ENCODE measurements around the gene PMM1.
"Not testable (repeated sequence)": the region's sequence is repeated elsewhere in the genome, so short reads cannot be mapped to it uniquely, and the experiment has no call there.

Gene PMM1

DNA sequence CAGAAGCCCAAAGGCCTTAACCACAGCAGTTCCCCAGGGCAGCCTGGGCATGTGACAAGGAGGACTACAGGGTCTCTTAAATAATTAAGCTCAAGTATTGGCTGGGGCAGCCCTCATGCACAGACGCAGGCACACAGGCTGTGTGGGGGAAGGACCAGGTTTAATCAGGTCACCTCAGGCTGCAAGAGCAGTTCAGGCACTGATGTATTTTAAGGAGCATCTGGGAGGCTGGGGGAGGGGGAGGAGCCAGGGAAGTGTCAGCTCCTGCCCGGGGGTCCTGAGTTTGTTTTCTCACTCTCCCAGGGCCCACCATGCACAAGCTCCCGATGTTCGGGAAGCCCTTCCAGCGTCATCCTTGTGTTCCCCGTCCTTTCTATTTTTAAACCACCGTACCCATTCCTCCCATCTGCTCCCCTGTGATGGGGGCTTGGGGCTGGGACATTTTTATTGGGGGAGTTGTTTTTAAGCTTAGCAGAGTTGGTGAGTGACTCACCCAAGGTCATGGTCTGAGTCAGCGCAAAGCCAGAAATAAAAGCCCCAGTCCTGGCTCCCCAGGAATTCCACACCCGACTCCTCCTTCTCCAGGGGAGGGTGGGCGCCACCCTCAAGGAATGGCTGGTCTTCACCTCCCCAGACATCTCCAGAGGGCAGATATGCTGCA lies 26.5 kb downstream of the PMM1 start:
- peak; percentile 86 for DNase-seq (ENCODE audit: low read depth, low spot score)

DNA sequence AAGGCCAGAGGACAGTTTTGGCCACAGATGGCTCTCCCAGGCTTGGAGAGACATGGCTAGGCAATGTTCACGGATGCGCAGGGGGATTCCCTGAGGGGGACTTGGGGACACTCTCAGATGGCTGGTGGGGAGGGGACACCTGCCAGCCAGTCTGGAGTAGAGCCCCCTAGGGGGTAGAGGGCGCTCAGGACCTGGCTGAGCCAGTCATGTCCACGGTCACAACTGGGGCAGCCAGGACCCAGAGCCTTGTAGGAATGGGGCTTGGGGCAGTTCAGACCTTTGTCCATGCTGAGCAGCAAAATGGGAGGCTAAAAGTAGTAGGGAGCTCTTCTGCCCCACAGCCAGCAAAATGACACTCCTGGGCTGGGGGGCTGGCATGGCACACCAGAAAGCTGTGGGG lies 27.2 kb downstream of the PMM1 start:
- no peak for DNase-seq (ENCODE audit: low read depth, low spot score)

DNA sequence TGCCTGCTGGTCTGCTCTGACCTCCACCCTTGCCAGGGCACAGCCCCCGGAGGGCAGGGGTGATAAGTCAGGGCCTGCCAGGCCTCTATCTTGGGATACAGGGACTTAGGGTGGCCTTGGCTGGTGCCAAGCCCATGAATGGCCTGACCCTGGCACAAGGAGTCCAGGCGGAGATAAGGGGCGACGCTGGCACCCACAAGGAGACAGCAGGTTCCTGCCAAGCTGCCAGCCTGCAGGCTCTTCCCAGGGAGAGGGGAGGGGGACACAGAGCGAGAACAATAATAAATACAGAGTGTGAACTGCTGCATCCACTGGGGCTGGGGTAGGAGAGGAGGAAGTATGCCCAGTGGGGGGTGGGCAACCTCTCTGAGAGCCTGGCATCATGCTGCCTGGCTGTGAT lies 27.9 kb downstream of the PMM1 start:
- no peak for DNase-seq (ENCODE audit: low read depth, low spot score)

DNA sequence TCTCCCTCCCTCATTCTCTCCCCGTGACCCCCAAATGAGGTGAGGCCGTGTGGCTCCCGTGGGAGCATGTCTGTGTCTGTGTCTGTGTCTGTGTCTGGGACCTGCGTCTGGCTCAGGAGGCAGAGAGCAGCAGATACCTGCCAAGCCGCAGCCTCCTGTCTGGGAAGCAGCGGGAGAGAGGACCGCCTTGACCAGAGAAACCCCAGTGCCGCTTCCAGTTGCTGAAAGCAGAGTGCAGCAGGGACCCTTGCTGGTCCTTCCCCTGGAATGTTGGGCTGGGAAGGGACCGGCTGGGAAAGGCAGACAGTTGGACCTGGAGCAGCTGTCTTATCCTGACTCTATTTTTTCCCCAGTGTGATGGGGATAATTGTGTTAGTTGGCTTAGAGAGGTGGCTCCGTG lies 28.3 kb downstream of the PMM1 start:
- DNase-seq (ENCODE audit: low read depth, low spot score) = peak; percentile 71

DNA sequence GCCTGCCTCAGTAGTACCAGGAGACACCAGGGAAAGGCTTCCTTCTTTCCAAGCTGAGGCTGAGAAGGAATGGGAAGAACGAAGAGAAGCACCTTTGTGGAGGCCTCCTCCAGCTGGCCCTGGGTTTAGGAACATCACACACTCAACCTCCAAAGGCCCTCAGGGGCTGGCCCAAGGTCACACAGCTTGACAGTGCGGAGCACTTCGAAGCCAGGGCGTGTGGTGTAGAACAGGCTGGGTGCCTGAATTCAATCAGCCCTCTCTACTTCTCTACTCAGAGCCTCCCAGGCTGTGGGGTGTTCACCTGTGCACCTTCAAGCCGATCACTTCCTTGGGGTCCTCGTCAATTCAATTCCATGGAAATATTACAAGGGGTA lies 29.6 kb downstream of the PMM1 start:
- DNase-seq (ENCODE audit: low read depth, low spot score) = no peak

DNA sequence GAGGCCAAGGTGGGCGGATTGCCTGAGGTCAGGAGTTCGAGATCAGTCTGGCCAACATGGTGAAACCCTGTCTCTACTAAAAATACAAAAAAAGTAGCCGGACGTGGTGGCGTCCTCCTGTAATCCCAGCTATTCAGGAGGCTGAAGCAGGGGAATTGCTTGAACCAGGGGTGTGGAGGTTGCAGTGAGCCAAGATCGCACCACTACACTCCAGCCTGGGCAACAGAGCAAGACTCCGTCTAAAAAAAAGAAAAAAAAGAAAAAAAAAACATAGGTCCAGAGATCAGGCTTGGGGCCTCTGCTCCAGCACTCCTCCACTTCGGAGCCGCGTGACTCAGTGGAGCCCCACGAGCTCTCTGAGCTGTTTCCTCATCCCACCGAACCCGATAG lies 31.4 kb downstream of the PMM1 start:
- DNase-seq (ENCODE audit: low read depth, low spot score) = not testable (repeated sequence)

DNA sequence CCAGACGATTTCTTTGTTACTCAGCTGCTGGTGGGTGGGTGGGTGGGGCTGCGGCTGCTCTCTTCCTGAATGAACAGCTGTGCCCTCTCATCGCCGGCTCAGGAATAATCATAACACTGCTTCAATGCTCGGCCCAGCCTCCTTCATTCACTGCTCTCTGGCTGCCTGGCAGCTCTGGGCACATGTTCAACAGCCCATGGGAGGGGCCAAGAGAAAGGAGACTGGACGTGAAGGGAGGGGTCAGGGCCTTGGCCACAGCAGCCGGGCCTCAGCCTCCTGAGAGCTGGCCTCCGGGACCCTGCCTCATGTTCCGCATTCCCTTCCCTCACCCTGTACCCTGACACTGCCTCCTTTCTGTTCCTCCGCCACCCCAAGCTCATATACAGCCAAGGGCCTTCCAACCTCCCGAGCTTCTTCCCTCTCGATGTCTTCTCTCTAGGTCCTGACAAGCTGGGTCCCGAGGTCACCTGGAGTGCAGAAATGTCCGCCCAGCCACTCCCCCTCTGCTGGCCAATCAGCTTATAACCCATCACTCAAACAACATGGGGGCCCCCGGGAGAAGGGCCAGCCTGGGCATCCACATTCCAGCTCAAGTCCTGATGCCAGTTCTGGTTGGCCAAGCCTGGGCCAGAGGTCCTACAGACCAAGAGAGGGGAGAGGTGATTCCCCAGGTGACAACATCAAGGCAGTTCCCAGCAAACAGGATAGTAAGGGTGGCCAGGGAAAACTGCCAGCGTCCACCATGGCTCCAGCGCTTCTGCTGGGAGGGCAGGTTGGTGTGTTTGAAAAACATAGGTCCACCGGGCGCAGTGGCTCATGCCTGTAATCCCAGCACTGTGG lies 32.0 kb downstream of the PMM1 start:
- DNase-seq (ENCODE audit: low read depth, low spot score) = peak; percentile 88

DNA sequence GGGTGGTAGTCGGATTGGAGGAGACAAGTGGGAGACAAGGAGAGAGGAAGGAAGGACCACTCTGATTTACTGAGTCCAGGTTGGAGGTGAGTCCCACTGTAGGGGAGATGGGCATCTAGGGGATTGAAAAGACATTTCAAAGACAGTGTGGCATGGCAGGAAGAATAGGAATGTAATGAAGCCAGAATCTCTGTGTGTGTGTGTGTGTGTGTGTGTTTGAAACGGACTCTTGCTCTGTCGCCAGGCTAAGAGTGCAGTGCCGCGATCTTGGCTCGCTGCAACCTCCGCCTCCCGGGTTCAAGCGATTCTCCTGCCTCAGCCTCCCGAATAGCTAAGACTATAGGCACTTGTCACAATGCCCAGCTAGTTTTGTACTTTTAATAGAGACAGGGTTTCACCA lies 33.1 kb downstream of the PMM1 start:
- no peak for DNase-seq (ENCODE audit: low read depth, low spot score)

DNA sequence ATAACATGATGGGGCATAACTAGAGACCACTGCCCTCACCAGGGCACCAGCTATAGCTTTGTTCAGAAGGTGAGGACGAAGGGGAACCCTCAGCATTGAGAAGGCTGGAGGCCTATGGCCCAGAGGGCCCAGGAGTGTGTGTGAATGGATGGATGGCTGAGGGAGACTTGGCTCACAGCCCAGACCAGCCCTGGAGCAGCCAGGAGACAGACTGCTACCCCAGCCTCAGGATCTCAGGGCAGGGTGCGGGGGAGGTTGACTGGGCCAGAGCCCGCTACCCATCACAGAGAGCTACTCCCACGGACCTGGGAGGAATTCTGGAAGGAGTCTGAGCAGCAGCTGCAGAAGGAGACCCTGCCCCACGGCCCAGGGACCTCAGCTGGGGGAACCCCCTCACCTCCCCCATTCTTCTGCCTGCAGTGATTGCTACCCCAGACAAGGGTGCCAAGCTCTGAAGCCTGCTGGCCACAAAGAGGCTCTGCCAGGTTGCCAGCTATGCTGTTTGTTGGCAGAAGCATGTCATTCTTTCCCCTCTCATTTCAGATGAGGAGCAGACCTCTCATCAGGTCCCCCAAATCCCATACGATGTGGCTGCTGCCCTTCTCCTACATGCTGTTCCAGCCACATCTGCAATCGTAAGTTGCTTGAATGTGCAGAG lies 34.2 kb downstream of the PMM1 start:
- DNase-seq (ENCODE audit: low read depth, low spot score) = no peak

DNA sequence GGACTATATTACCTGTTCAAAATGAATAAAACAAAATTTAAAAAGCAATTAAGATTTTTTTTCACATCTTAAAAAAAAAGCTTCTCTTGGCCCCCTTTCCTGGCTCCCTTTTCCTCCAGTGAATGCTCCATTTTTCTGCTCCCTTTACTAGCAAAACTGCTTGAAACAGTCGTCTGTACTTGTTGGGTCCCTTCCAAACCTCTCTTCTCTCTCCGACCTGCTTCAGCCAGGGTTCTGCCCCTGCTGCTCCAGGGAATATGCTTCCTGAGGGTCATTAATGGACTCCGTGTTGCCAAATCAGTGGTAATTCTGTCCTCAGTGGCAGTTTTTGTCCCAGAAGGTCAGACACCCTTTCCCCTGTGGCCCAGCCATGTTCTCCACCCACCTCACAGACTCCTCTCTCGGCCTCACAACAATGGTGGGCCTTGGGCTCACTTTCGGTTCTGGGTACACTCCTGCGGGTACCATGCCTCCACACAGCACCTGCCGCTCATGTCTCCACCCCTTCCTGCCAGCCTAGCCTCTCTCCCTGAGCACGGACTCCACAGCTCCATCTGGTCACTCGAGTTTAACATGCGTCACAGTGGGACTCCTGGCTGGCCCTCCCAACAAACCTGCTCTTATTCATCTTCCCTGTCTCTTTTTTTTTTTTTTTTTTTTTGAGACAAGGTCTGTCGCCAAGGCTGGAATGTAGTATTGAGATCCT lies 37.6 kb downstream of the PMM1 start:
- DNase-seq (ENCODE audit: low read depth, low spot score) = no peak

DNA sequence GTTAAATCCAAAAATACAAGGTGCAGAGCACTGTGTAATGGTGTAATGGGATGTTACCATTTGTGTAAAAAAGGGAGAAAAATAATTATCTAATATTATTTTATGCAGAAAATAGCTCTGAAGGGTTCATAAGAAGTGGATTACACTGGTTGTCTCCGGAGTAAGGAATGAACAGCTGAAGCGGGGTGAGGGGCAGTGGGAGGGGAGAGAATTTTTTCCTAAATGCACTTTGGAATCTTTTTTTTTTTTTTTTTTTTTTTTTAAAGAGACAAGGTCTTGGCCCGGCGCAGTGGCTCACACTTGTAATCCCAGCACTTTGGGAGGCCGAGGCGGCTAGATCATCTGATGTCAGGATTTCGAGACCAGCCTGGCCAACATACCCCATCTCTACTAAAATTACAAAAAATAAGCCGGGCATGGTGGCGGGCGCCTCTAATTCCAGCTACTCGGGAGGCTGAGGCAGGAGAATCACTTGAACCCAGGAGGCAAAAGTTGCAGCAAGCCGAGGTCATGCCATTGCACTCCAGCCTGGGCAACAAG lies 38.6 kb downstream of the PMM1 start:
- no peak for DNase-seq (ENCODE audit: low read depth, low spot score)

DNA sequence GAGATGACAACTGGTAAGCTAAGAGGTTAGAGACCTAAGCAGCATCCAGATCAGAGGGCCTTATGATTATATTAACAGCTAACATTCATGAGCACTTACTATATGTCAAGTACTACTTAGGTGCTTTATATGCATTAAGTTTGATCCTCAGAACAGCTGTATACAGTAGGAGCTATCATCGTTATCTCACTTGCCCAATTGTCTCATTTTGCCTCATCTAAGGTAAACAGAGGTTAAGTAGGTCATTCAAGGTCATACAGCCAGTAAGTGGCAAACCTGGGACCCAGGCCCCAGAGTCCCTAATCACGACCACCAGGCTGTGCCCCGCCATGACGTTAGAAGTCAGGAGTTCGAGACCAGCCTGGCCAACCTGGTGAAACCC lies 40.8 kb downstream of the PMM1 start:
- DNase-seq (ENCODE audit: low read depth, low spot score) = no peak

DNA sequence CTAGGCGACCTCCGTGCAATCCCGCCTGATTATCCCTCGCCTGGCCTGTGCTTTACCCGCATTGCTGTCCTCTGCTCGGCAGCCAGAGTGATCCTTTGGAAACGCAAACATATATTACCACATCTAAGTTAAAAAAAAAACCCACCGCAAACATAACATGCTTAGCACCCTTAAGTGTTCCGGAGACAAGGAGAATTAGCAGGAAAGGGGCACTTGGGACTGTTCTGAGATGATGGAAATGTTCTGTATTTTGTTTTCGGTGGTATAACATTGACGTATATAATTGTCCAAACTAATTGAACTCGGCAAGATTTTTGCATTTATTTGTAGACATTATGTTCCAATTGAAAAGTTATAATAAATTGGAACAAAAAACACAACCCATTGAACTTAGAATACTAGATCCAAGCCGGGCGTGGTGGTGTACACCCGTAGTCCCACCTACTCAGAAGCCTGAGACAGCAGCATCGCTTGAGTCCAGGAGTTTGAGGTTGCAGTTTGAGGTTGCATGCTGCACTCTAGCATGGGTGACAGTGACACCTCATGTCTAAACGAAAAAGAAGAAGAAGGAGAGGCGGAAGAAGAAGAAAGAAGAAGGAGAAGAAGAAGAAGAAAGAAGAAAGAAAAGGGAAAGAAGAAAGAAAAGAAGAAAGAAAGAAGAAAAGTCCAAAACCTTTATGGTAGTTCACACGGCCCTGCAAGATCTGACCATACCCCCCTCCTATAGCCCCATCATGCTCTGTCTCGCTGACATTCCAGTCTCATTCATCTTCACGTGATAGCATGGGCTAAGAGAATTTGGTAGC lies 44.8 kb downstream of the PMM1 start:
- DNase-seq (ENCODE audit: low read depth, low spot score) = no peak

DNA sequence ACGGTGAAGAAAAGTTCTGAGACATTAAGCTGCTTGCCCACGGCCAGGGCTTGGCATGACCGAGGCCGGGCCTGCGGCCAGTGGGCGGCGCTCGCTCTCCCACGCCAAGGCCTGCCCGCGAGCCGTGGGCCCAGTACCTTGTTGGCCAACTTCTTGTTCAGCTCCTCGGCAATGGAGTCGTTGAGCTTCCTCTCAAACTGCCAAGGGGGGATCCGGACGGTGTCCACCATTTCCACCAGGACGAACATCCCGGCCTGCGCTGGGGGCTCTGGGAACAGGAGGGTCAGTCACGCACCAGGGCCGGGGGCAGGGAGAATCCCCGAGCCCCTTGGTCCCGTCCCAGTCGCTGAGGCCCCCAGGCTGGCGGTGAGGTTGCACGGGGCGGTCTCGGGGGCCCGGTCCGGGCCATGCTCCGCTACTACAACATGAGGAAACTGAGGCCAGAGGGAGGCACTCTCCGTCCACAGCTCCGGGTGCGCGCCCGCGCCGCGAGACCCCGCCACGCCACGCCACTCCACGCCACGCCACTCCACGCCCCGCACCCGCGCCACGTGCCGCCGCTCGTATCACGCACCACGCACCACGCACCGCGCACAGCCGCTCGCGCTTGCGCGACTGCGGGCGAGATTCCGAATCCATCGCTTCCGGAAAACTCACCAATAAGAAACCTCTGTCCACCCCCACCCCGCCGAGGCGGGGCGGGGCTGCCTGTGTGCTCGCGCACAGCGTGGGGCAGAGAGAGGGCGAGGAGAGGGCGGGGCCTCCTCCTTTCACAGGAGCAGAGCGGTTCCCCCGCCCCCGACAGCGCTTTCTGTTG lies 45.6 kb downstream of the PMM1 start, which contains the start of gene POLR3H:
Gene POLR3H (minus strand): TSS at position 617 of the 817 bp plus-strand sequence. CDS start 369 bp downstream, at position 248.
- DNase-seq (ENCODE audit: low read depth, low spot score) = peak; percentile 99

DNA sequence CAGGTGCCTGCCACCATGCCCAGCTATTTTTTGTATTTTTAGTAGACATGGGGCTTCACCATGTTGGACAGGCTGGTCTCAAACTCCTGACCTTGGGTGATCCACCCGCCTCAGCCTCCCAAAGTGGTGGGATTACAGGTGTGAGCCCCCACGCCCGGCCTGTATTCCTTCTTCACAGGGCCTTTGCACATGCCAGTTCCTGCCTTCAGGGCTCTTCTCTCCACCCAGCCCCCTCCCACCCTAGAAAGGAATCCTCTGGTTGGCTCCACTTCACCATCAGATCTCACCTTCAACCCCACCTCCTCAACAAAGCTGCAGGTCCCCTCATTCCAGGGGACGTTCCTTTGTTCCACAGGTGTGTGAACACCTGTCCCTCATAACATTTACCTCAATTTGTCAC lies 47.4 kb downstream of the PMM1 start:
- no peak for DNase-seq (ENCODE audit: low read depth, low spot score)

DNA sequence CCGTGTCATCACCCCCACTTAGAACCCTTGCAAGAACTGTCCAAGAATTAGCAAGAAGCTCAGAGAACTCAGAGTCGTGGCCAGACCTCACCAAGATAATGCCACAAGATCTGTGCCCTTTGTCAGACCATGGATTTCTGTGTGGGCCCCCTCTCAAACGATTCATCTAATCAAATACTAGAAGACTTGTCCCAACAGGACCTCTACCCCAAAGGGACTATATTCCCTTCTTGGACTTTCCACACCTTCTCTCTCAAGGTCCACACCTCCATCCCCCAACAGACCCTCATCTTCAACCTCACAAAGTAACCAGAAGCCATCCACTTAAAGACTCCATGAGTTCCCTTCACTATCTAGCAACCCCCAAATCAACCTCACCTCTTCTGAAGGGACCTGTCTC lies 48.2 kb downstream of the PMM1 start:
- no peak for DNase-seq (ENCODE audit: low read depth, low spot score)

DNA sequence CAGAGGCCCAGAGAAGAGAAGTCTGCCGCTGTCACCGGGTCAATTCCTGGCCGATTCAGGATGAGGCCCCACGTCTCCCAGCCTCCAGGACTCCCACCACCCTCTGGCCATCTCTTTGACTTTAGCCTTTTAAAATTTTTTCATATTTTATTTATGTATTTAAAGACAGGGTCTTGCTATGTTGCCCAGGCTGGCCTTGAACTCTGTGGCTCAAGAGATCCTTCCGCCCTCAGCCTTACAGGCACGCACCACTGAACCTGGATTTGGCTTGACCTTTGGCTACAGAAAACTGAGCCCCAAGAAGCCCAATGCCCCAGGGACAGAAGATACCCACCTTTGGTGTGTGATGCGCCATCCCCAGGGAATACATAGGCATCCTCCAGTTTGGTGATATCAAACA lies 49.3 kb downstream of the PMM1 start:
- DNase-seq (ENCODE audit: low read depth, low spot score) = no peak

DNA sequence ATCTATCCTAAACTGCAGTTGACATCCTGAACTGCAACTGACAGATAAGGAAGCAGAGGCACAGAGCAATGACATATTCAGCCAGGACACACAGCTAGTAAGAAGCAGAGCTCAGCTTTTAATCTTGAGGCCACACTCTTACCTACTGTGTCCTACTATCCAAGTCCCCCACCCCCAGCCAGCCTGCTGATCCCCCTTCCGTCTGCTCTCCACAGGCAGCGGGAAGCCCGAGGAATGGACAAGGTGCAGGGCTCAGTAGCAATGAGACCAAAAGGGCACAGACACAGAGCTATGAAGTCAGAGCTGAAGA lies 49.7 kb downstream of the PMM1 start:
- no peak for DNase-seq (ENCODE audit: low read depth, low spot score)

DNA sequence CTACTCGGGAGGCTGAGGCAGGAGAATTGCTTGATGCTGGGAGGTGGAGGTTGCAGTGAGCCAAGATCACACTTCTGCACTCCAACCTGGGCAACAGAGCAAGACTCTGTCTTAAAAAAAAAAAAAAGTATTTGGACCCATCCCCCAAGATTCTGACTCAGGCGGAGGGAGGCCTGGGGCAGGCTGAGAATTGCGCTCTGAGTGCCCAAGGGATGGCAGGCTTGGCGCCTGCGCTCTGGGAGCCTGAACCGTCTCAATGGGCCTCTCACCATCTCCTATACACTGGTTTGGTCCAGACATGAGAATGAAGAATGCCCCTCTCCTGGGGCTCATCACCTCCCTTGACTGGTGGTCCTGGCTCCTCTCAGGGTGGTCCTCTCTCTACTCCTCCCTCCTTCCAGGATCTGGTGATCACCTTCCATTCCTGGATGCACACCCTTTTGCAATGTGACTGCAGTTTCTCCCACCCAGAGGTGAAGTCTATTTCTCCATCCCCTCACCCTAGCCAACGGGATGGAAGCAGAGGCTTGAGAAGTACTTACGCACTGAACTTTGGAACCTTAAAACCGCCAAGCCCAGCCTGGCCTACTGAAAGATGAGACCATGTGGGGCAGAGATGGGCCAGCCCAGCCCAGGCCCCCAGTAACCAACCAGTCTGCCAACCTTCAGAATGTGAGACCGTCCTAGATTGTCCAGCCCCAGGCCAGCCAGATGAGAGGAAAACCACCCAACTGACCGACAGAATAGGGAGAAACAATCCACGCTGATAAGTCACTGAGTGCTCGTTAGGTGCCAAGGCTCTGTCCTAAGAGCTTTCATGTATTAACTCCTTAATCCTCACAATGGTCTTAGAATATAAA lies 50.3 kb downstream of the PMM1 start:
- no peak for DNase-seq (ENCODE audit: low read depth, low spot score)

Measured in astrocyte of the hippocampus (primary cell).